ENCODE results near the gene TPSB2.
"Not testable (repeated sequence)": the region's sequence is repeated elsewhere in the genome, so short reads cannot be mapped to it uniquely, and the experiment has no call there.

TPSB2 gene

DNA sequence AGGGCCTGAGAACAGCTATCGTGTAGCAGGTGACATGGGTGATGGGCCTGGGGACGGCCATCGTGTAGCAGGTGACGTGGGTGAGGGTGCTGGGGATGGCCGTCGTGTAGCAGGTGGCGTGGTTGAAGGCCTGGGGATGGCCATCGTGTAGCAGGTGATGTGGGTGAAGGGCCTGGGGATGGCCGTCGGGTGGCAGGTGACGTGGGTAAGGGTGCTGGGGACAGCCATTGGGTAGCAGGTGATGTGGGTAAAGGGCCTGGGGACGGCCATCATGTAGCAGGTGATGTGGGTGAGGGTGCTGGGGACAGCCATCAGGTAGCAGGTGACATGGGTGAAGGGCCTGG, 41.4 kb upstream of the TPSB2 start:
- Histone ChIP-seq H3K27me3 (ENCODE audit: control insufficient read depth, insufficient read depth, low read length) (no peaks in the 10 kb centered on the region), H3K4me3 (ENCODE audit: low read depth, low read length) (no peak overlapping the region), H3K9ac (ENCODE audit: low read depth, low read length) (no peak overlapping the region), H3K9me3 (ENCODE audit: control insufficient read depth, insufficient read depth, low read length) (no peaks in the 10 kb centered on the region), H3K36me3 (ENCODE audit: control insufficient read depth, insufficient read depth, low read length) (no peaks in the 10 kb centered on the region), H3K4me1 (ENCODE audit: control insufficient read depth, insufficient read depth, low read length) (no peaks in the 10 kb centered on the region)

DNA sequence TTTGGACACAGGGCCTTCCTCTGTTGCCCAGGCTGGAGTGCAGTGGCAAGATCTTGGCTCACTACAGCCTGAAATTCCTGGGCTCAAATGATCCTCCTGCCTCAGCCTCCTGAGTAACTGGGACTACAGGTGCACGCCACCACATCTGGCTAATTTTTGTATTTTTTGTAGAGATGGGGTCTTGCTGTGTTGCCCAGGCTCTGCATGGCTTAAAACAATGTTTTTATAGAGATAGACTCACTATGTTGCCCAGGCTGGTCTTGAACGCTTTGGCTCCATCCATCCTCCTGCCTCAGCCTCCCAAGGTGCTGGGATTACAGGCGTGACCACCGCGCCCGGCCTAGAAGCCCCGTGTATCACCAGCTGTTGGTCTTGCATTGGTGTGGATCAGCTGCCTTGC, 39.4 kb upstream of the TPSB2 start:
- H3K9me3 ChIP-seq (ENCODE audit: control insufficient read depth, insufficient read depth, low read length); H3K27me3 ChIP-seq (ENCODE audit: control insufficient read depth, insufficient read depth, low read length); H3K9ac ChIP-seq (ENCODE audit: low read depth, low read length); H3K36me3 ChIP-seq (ENCODE audit: control insufficient read depth, insufficient read depth, low read length); H3K4me1 ChIP-seq (ENCODE audit: control insufficient read depth, insufficient read depth, low read length); H3K4me3 ChIP-seq (ENCODE audit: low read depth, low read length): not testable (repeated sequence)

DNA sequence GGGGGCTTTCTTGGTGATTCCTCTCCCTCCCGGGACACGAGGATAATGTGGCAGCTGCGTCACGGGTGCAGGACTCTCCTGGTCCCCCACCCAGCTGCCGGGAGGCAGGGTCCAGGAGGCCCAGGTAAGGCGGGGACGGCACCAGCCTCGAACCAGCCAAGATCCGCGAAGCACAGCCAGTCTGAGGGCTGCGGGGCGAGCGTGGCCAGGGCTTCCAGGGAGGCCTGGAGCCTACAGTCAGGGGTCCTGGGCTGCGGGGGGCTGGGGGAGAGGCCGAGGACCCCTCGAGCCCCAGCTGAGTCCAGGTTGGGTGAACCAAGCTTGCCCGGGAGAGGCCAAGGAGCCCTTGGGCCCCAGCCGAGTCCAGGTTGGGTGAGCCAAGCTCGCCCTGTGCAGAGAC, 35.8 kb upstream of the TPSB2 start:
- H3K4me1 ChIP-seq (ENCODE audit: control insufficient read depth, insufficient read depth, low read length): no peaks in the 10 kb centered on the region
- H3K4me3 ChIP-seq (ENCODE audit: low read depth, low read length): no peak overlapping the region
- peaks cover under 1% of the 10 kb centered on the region for H3K27me3 ChIP-seq (ENCODE audit: control insufficient read depth, insufficient read depth, low read length)
- H3K9ac ChIP-seq (ENCODE audit: low read depth, low read length): no peak overlapping the region
- no peaks in the 10 kb centered on the region for H3K9me3 ChIP-seq (ENCODE audit: control insufficient read depth, insufficient read depth, low read length)
- H3K36me3 ChIP-seq (ENCODE audit: control insufficient read depth, insufficient read depth, low read length): no peaks in the 10 kb centered on the region

DNA sequence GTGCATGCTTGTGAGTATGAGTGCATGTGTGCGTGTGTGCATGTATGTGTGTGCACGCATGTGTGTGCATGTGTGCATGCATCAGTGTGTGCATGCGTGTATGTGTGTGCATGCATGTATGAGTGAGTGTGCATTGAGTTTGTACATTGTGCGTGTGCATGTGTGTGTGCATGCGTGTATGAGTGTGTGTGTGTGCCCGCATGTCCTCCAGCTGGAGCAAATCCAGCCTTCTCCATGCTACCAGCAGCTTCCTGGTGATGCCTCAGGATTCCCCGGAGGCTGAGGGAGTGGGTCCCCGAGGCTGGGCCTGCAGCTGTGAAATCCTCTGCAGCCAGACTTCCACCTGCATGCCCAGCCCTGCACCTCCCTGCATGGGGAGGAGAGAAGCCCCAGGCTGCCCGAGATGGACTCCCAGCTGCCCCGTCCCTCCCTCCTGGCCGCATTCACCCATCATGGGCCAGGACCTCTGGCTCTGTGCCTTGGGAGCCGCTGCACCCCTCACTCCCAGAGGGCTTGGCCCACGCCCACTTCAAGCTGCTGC, 35.2 kb upstream of the TPSB2 start:
- Histone ChIP-seq H3K4me1 (ENCODE audit: control insufficient read depth, insufficient read depth, low read length) (no peaks in the 10 kb centered on the region), H3K4me3 (ENCODE audit: low read depth, low read length) (no peak overlapping the region), H3K27me3 (ENCODE audit: control insufficient read depth, insufficient read depth, low read length) (peaks cover 4% of the 10 kb centered on the region), H3K9ac (ENCODE audit: low read depth, low read length) (no peak overlapping the region), H3K9me3 (ENCODE audit: control insufficient read depth, insufficient read depth, low read length) (no peaks in the 10 kb centered on the region), H3K36me3 (ENCODE audit: control insufficient read depth, insufficient read depth, low read length) (no peaks in the 10 kb centered on the region)

DNA sequence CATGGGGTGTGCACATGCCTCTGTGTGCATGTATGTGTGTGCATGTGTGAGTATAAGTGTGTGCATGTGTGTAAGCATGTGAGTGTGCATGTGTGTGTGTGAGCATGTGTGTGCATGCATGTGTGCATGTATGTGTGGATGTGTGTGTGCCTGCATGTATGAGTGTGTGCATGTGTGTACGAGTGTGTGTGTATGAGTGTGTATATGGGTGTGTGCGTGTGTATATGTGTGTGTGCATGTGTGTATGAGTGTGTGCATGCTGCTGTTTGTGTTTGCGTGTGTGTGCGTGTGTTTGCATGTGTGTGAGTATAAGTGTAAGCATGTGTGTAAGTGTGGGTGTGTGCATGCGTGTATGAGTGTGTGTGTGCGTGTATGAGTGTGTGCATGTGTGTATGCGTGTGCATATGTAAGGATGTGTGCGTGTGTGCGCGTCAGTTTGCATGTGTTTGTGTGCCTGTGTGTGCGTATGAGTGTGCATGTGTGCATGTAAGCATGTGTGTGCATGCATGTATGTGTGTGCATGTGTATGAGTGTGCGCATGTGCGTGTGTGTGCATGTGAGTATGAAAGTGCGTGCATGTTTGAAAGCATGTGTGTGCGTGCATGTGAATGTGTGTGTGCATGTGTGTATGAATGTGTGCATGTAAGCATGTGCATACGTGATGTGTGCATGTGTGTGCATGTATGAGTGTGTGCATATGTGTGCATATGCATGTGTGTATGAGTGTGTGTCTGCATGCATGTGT, 34.5 kb upstream of the TPSB2 start:
- Histone ChIP-seq H3K4me3 (ENCODE audit: low read depth, low read length) (no peak overlapping the region), H3K36me3 (ENCODE audit: control insufficient read depth, insufficient read depth, low read length) (no peaks in the 10 kb centered on the region), H3K9ac (ENCODE audit: low read depth, low read length) (no peak overlapping the region)

DNA sequence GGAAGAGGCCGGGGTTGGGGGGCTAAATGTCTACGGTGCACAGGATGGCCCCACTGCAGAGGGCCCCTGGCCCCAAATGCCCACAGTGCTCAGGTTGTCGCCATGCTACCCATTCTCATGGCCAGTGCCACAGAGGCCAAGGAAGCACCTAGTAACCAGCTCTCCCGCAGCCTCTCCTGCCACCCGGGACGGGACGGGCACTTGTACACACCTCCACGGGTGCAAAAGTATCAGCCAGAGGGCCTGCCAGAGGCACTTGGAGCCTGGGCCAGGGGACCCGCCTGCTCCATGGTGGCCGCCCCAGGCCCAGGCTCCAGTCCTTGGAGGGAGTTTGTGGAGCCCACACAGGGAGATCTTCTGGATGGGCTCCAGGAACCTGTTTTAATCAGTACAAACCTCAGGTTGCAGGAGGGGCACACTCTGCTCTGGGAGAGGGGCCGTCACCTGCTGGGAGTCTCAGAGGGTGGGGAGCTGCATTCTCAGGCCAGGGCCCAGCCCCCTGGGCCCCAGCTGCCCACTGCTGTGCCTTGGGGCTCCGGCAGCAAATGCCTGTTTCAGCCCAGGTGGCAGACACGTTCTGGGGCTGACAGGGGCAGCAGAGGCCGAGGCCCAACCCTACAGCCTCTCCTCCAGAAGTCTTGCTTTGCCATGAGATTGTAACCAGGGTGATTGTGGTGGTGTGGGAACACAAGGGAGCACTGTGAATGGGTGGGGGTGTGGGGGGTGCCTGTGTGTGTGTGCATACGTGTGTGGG, 33.8 kb upstream of the TPSB2 start:
- Histone ChIP-seq H3K9ac (ENCODE audit: low read depth, low read length) (no peak overlapping the region), H3K27me3 (ENCODE audit: control insufficient read depth, insufficient read depth, low read length) (peaks cover 14% of the 10 kb centered on the region), H3K36me3 (ENCODE audit: control insufficient read depth, insufficient read depth, low read length) (no peaks in the 10 kb centered on the region), H3K4me1 (ENCODE audit: control insufficient read depth, insufficient read depth, low read length) (no peaks in the 10 kb centered on the region), H3K9me3 (ENCODE audit: control insufficient read depth, insufficient read depth, low read length) (no peaks in the 10 kb centered on the region), H3K4me3 (ENCODE audit: low read depth, low read length) (no peak overlapping the region)

More for the DNA sequence above, 34.5 kb upstream of the TPSB2 start:
- Histone ChIP-seq H3K9me3 (ENCODE audit: control insufficient read depth, insufficient read depth, low read length) (no peaks in the 10 kb centered on the region), H3K27me3 (ENCODE audit: control insufficient read depth, insufficient read depth, low read length) (peaks cover 8% of the 10 kb centered on the region), H3K4me1 (ENCODE audit: control insufficient read depth, insufficient read depth, low read length) (no peaks in the 10 kb centered on the region)

DNA sequence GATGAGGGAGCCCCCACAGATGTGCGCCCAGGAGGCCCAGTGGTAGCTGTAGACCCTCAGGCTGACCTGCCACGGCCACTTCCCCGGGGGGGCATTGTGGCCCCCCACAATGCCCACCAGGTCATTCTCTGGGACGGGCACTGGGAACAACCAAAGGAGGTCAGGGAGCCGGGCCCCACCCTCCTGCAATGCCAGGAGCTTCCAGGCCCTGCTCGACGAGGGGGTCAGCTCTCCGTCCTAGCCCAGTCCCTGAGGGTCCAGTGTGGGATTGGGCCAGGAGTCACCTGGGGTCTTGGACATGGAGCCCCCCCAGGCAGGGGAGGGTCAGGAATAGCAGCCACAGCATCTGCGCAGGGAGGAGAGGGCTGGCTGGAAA, 32.9 kb upstream of the TPSB2 start:
- no peak overlapping the region for H3K4me3 ChIP-seq (ENCODE audit: low read depth, low read length)
- H3K9me3 ChIP-seq (ENCODE audit: control insufficient read depth, insufficient read depth, low read length): no peaks in the 10 kb centered on the region
- H3K27me3 ChIP-seq (ENCODE audit: control insufficient read depth, insufficient read depth, low read length): peaks cover 14% of the 10 kb centered on the region
- no peak overlapping the region for H3K9ac ChIP-seq (ENCODE audit: low read depth, low read length)
- H3K36me3 ChIP-seq (ENCODE audit: control insufficient read depth, insufficient read depth, low read length): no peaks in the 10 kb centered on the region
- H3K4me1 ChIP-seq (ENCODE audit: control insufficient read depth, insufficient read depth, low read length): no peaks in the 10 kb centered on the region

DNA sequence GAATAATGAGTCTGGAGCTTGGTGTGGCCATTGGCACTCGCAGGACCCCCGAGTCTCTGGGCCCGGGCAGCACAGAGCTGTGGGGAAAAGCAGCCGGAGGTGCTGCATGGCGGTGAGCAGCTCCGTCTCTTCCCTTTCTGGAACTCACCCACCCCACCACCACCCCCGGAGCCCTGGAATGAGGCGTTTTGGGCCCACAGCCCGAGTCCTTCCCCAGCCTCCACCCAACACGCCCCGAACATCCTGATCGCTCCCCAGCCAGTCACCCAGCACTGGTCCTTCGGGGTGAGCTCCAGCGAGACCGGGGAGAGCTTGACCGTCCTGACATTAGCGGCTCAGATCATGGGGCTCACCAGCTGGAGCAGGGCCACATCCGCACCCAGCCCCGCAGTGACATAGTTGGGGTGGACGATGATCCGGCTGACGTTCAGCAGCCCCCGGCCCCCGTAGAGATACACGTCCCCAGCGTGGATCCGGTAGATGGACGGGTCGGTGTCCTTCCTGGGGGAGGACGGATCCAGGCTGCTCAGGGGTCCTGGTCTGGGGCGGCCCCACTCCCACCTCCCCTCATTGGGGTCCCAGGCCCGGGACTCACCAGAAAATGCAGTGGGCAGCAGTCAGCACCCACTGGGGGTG, 32.3 kb upstream of the TPSB2 start:
- Histone ChIP-seq H3K27me3 (ENCODE audit: control insufficient read depth, insufficient read depth, low read length) (peaks cover 14% of the 10 kb centered on the region), H3K9me3 (ENCODE audit: control insufficient read depth, insufficient read depth, low read length) (no peaks in the 10 kb centered on the region), H3K36me3 (ENCODE audit: control insufficient read depth, insufficient read depth, low read length) (no peaks in the 10 kb centered on the region), H3K4me1 (ENCODE audit: control insufficient read depth, insufficient read depth, low read length) (no peaks in the 10 kb centered on the region), H3K4me3 (ENCODE audit: low read depth, low read length) (no peak overlapping the region), H3K9ac (ENCODE audit: low read depth, low read length) (no peak overlapping the region)

DNA sequence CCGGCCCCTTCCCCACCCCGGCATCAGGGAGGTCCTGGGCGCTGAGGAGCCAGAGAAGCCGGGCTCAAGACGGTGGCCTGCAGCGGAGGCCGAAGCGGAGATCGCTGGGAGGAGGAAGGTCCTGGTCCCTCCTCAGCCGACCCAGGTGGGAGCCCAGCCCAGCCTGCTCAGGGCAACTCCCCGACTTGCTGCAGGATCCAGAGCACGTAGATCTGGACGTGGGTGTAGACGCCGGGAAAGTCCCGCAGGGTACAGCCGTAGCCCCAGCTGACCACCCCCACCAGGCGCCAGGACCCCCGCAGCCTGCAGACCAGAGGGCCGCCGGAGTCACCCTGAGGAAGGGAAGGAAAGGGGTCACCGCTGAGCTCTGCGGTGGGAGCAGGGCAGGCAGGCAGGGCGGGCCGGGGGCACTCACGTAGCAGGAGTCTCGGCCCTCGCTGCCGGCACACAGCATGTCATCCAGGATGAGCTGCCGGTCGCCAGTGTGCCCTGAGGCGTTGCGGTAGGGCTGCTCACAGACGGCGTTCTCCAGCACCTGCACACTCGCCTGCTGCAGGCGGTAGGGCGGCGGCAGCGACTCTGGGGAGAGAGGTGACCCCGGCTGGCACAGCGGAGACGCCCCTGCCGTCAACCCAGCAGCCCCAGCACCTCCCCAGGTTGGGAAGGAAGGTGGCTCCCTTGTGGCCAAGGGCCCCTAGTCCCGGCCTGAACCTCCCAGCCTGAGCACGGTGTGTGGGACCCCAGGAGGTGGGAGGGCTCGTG, 31.3 kb upstream of the TPSB2 start:
- Histone ChIP-seq H3K27me3 (ENCODE audit: control insufficient read depth, insufficient read depth, low read length) (peaks cover 14% of the 10 kb centered on the region), H3K9me3 (ENCODE audit: control insufficient read depth, insufficient read depth, low read length) (no peaks in the 10 kb centered on the region), H3K36me3 (ENCODE audit: control insufficient read depth, insufficient read depth, low read length) (no peaks in the 10 kb centered on the region), H3K4me1 (ENCODE audit: control insufficient read depth, insufficient read depth, low read length) (no peaks in the 10 kb centered on the region), H3K9ac (ENCODE audit: low read depth, low read length) (no peak overlapping the region), H3K4me3 (ENCODE audit: low read depth, low read length) (no peak overlapping the region)

DNA sequence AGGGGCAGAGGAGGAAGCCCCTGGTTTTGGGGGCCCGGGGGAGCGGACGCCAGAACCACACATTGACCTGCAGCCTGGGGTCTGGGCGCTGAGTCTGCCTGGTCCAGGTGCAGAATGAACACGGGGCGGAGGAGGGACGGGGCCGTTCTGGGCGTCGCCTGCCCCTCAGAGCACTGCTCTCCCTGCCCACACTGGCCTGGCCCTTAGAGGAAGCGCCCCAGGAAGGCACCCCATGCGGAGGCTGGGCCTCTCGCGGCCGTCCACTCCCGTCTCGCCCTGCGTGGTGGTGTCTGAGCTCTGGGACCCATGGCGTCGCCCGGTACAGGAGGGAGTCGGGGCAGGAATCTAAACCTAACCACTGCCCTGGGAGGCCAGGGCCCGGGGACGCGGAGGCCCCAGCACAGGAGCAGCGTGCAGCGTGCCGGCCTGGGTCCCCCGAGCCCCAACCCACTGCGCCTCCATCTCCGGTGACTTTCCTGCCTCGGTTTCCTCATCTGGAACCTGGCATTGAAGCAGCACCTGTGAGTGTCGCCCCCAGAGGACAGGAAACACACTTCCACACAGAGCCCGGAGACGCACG, 30.2 kb upstream of the TPSB2 start:
- H3K4me3 ChIP-seq (ENCODE audit: low read depth, low read length): no peak overlapping the region
- no peak overlapping the region for H3K9ac ChIP-seq (ENCODE audit: low read depth, low read length)
- no peaks in the 10 kb centered on the region for H3K9me3 ChIP-seq (ENCODE audit: control insufficient read depth, insufficient read depth, low read length)
- no peaks in the 10 kb centered on the region for H3K4me1 ChIP-seq (ENCODE audit: control insufficient read depth, insufficient read depth, low read length)
- peaks cover 14% of the 10 kb centered on the region for H3K27me3 ChIP-seq (ENCODE audit: control insufficient read depth, insufficient read depth, low read length)
- H3K36me3 ChIP-seq (ENCODE audit: control insufficient read depth, insufficient read depth, low read length): no peaks in the 10 kb centered on the region

DNA sequence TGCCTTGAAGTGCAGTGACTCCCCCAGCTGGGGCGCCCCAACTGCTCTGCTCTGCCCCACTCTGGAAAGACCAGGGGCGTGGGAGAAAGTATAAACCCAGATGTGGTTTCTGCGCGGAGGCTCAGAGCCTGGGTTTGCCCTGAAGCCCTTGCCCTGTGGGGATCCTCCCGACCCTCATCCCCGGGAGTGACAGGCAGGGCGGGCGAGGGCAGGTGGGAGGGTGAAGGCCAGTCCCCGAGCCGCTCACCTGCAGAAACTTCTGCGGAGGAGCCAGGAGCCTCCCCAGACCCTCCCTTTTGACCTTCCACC, 29.7 kb upstream of the TPSB2 start:
- H3K36me3 ChIP-seq (ENCODE audit: control insufficient read depth, insufficient read depth, low read length): no peaks in the 10 kb centered on the region
- no peak overlapping the region for H3K9ac ChIP-seq (ENCODE audit: low read depth, low read length)
- H3K4me3 ChIP-seq (ENCODE audit: low read depth, low read length): no peak overlapping the region
- H3K27me3 ChIP-seq (ENCODE audit: control insufficient read depth, insufficient read depth, low read length): peaks cover 14% of the 10 kb centered on the region
- H3K4me1 ChIP-seq (ENCODE audit: control insufficient read depth, insufficient read depth, low read length): no peaks in the 10 kb centered on the region
- no peaks in the 10 kb centered on the region for H3K9me3 ChIP-seq (ENCODE audit: control insufficient read depth, insufficient read depth, low read length)
